ENCODE measurements around the gene CACNA2D1. TPM values are rescaled to one million over a fixed set of nuclear protein-coding genes. Genes with fewer than 3 reads are reported as not detected.

The CACNA2D1 gene
- total RNA-seq, 1 experiment from 2014 or later, result 36.2 TPM

GRCh38 chr7:82122275-82122674 lies 321.3 kb downstream of the CACNA2D1 start:
- Mint-ChIP-seq H3K4me1 (peaks cover 12 to 17% of the 10 kb centered on the region in 2 experiments), H3K27ac (peak overlapping the region in 2 of 3 experiments; percentile 17 to 79; a peak in 2 of 7 replicates), H3K36me3 (ENCODE audit: insufficient read depth in 1 of 3, low read depth in 3 of 3) (peaks cover 17 to 28% (median 20%) of the 10 kb centered on the region in 3 experiments), H3K9me3 (peaks cover 12 to 17% of the 10 kb centered on the region in 2 experiments; a peak in 4 of 5 replicates), H3K27me3 (ENCODE audit: low read depth) (no peaks in the 10 kb centered on the region), H3K4me3 (no peak overlapping the region)
- no peak overlapping the region for H4K8ac ChIP-seq (replicated peaks; ENCODE audit: insufficient read length, low read depth, low read length)
- no peak overlapping the region for H3K27ac ChIP-seq (ENCODE audit: insufficient read length, low read depth, low read length)
- no peaks in the 10 kb centered on the region for H3K79me1 ChIP-seq (ENCODE audit: insufficient read depth, low read depth, low read length, poor library complexity, severe bottlenecking)
- H3K14ac ChIP-seq (ENCODE audit: insufficient read depth, low read length), result no peak overlapping the region
- no peak overlapping the region for H2BK15ac ChIP-seq (ENCODE audit: low read depth, low read length)
- H3K9ac ChIP-seq (ENCODE audit: extremely low read depth, insufficient read length, low read length), result no peak overlapping the region
- no peaks in the 10 kb centered on the region for H3K79me2 ChIP-seq (ENCODE audit: insufficient read depth, low read length)
- no peak overlapping the region for H3K18ac ChIP-seq (ENCODE audit: insufficient read length, low read depth, low read length)
- no peaks in the 10 kb centered on the region for H3K9me3 ChIP-seq (ENCODE audit: control insufficient read depth, low read depth, low read length)
- no peak overlapping the region for H2AK5ac ChIP-seq (ENCODE audit: insufficient read length, low read length)
- no peak for TF ChIP-seq CTCF (conservative IDR thresholded peaks at IDR 0.05)
- H3K4me2 ChIP-seq (ENCODE audit: insufficient read depth, insufficient read length, low read length), result no peak overlapping the region
- H2BK5ac ChIP-seq (ENCODE audit: insufficient read length, low read length), result no peak overlapping the region
- H2AFZ ChIP-seq (ENCODE audit: low read length), result no peak overlapping the region
- H3K56ac ChIP-seq (ENCODE audit: insufficient read length, low read depth, low read length), result no peak overlapping the region
- WGBS (ENCODE audit: extremely low coverage, insufficient read length, low lambda C conversion rate), result no CpG with 5 or more reads among the region's 2 CpGs
- H3K4me1 ChIP-seq (ENCODE audit: insufficient read depth, low read length), result no peaks in the 10 kb centered on the region
- H3K23me2 ChIP-seq (ENCODE audit: insufficient read length, low read depth, low read length, poor library complexity, severe bottlenecking), result no peaks in the 10 kb centered on the region
- no peak overlapping the region for H3K23ac ChIP-seq (ENCODE audit: insufficient read length, low read depth, low read length)
- no peaks in the 10 kb centered on the region for H4K20me1 ChIP-seq (ENCODE audit: control insufficient read depth, insufficient read depth, insufficient read length)
- H2BK20ac ChIP-seq (ENCODE audit: low read depth, low read length, poor library complexity, severe bottlenecking), result no peak overlapping the region
- no peak overlapping the region for H2BK12ac ChIP-seq (ENCODE audit: insufficient read length, low read depth, low read length)
- H4K91ac ChIP-seq (ENCODE audit: insufficient read length, low read depth, low read length), result no peak overlapping the region
- no peak for DNase-seq
- H2BK120ac ChIP-seq (ENCODE audit: low read depth, low read length, poor library complexity, severe bottlenecking), result no peak overlapping the region
- H4K5ac ChIP-seq (ENCODE audit: insufficient read length, low read depth, low read length), result no peak overlapping the region
- H3K4ac ChIP-seq (ENCODE audit: low read depth, low read length), result no peak overlapping the region
- no peak overlapping the region for H3T11ph ChIP-seq (ENCODE audit: low read length)
- H3K27me3 ChIP-seq (ENCODE audit: insufficient read depth, low read length), result no peaks in the 10 kb centered on the region
